WTC11 (cell line): Measurements from ENCODE around the gene ANKRD9. TPM values are rescaled to one million over a fixed set of nuclear protein-coding genes. Genes with fewer than 3 reads are reported as not detected.
A peak's percentile ranks its signal among the peaks of the same experiment; 100 is the strongest.

Source experiments
- ATAC-seq: fragments of 200-7000 bp; cut with Tn5 transposase; 2 replicates; pipeline ENCODE4 v1.10.0; 2021; ENCODE audit warnings: mild to moderate bottlenecking, moderate library complexity
- CTCF ChIA-PET: fragments of 300-600 bp; sonication (Branson Sonifier 250); formaldehyde crosslinking; loops from one replicate; lab custom pipeline; 2021; ENCODE audit warnings: antibody characterized with exemption; lab: Charles Lee
- POLR2A ChIA-PET: fragments of 350-600 bp; sonication (Branson Sonifier 250); formaldehyde crosslinking; loops from one replicate; lab custom pipeline; 2021; ENCODE audit warnings: antibody characterized with exemption; lab: Charles Lee
- DNase-seq: peaks from one replicate; pipeline ENCODE4 v3.0.0; 2021; ENCODE audit warnings: low spot score
- H3K27ac Mint-ChIP-seq: 2 replicates; pipeline ENCODE4 v1.8.0; 2021; ENCODE audit warnings: mixed read lengths
- H3K27me3 Mint-ChIP-seq: 2 replicates; pipeline ENCODE4 v1.8.0; 2021; ENCODE audit warnings: low read depth, mild to moderate bottlenecking, moderate library complexity, mixed read lengths
- H3K36me3 Mint-ChIP-seq: 2 replicates; pipeline ENCODE4 v1.8.0; 2021; ENCODE audit warnings: mixed read lengths
- H3K4me1 Mint-ChIP-seq: 2 replicates; pipeline ENCODE4 v1.8.0; 2022; ENCODE audit warnings: mixed read lengths
- H3K4me3 Mint-ChIP-seq: 2 replicates; pipeline ENCODE4 v1.8.0; 2021; ENCODE audit warnings: mild to moderate bottlenecking, moderate library complexity, mixed read lengths
- H3K9me3 Mint-ChIP-seq: 2 replicates; pipeline ENCODE4 v1.8.0; 2021; ENCODE audit warnings: mixed read lengths
- ATF2 ChIP-seq: sonication (generic); formaldehyde crosslinking; IDR thresholded peaks from 2 replicates; pipeline ENCODE4 v1.8.1; 2022; ENCODE audit warnings: low read depth, missing genetic modification reagents, borderline replicate concordance
- ATF3 ChIP-seq: sonication (generic); formaldehyde crosslinking; conservative IDR thresholded peaks from 2 replicates; pipeline ENCODE4 v1.8.1; 2022; ENCODE audit warnings: mild to moderate bottlenecking, missing genetic modification reagents
- CTCF ChIP-seq: fragments of 200-600 bp; IDR thresholded peaks from 2 replicates; pipeline ENCODE4 v1.8.0; 2022; ENCODE audit warnings: antibody characterized with exemption
- HMGA2 ChIP-seq: fragments of 250-450 bp; sonication (Bioruptor Pico); IDR thresholded peaks from 2 replicates; pipeline ENCODE4 v1.4.0; 2021; ENCODE audit warnings: mild to moderate bottlenecking, moderate library complexity
- IRF1 ChIP-seq: sonication (generic); formaldehyde crosslinking; IDR thresholded peaks from 2 replicates; pipeline ENCODE4 v1.8.0; 2023; ENCODE audit warnings: missing genetic modification reagents
- KAT7 ChIP-seq: sonication (generic); formaldehyde crosslinking; IDR thresholded peaks from 2 replicates; pipeline ENCODE4 v1.8.1; 2023; ENCODE audit warnings: missing genetic modification reagents, mild to moderate bottlenecking, borderline replicate concordance
- MAX ChIP-seq: sonication (generic); formaldehyde crosslinking; IDR thresholded peaks from 2 replicates; pipeline ENCODE4 v1.8.0; 2022; ENCODE audit warnings: mild to moderate bottlenecking, missing genetic modification reagents
- NFATC4 ChIP-seq: fragments of 250-450 bp; sonication (Bioruptor Pico); IDR thresholded peaks from 2 replicates; pipeline ENCODE4 v1.9.0; 2021; ENCODE audit warnings: mild to moderate bottlenecking
- SP1 ChIP-seq: sonication (generic); formaldehyde crosslinking; conservative IDR thresholded peaks from 2 replicates; pipeline ENCODE4 v1.8.1; 2022; ENCODE audit warnings: missing genetic modification reagents
- TCF7 ChIP-seq: sonication (generic); formaldehyde crosslinking; IDR thresholded peaks from 2 replicates; pipeline ENCODE4 v1.8.0; 2022; ENCODE audit warnings: mild to moderate bottlenecking, low read depth, missing genetic modification reagents, moderate library complexity
- TEAD4 ChIP-seq: sonication (generic); formaldehyde crosslinking; IDR thresholded peaks from 2 replicates; pipeline ENCODE4 v1.8.0; 2022; ENCODE audit warnings: mild to moderate bottlenecking, missing genetic modification reagents
- TP53 ChIP-seq: sonication (generic); formaldehyde crosslinking; IDR thresholded peaks from 2 replicates; pipeline ENCODE4 v1.8.1; 2023; ENCODE audit warnings: mild to moderate bottlenecking, missing genetic modification reagents
- ZBTB21 ChIP-seq: sonication (generic); formaldehyde crosslinking; IDR thresholded peaks from 2 replicates; pipeline ENCODE4 v1.8.1; 2023; ENCODE audit warnings: mild to moderate bottlenecking, missing genetic modification reagents, borderline replicate concordance
- ZBTB43 ChIP-seq: sonication (generic); formaldehyde crosslinking; IDR thresholded peaks from 2 replicates; pipeline ENCODE4 v1.8.1; 2023; ENCODE audit warnings: mild to moderate bottlenecking, missing genetic modification reagents
- ZMAT4 ChIP-seq: fragments of 250-450 bp; sonication (Bioruptor Pico); IDR thresholded peaks from 2 replicates; pipeline ENCODE4 v1.9.0; 2021; ENCODE audit warnings: mild to moderate bottlenecking
- ZNF121 ChIP-seq: sonication (generic); formaldehyde crosslinking; IDR thresholded peaks from 2 replicates; pipeline ENCODE4 v1.8.0; 2023; ENCODE audit warnings: missing genetic modification reagents
- ZNF263 ChIP-seq: sonication (generic); formaldehyde crosslinking; IDR thresholded peaks from 2 replicates; pipeline ENCODE4 v1.8.1; 2022; ENCODE audit warnings: low read depth, mild to moderate bottlenecking, moderate library complexity, missing genetic modification reagents
- ZNF281 ChIP-seq: sonication (generic); formaldehyde crosslinking; IDR thresholded peaks from 2 replicates; pipeline ENCODE4 v1.8.0; 2023; ENCODE audit warnings: mild to moderate bottlenecking, missing genetic modification reagents
- ZNF396 ChIP-seq: fragments of 250-450 bp; sonication (Bioruptor Pico); IDR thresholded peaks from 2 replicates; pipeline ENCODE4 v1.8.0; 2021; ENCODE audit warnings: mild to moderate bottlenecking, moderate library complexity, borderline replicate concordance
- ZNF512 ChIP-seq: sonication (generic); formaldehyde crosslinking; IDR thresholded peaks from 2 replicates; pipeline ENCODE4 v1.8.1; 2022; ENCODE audit warnings: missing genetic modification reagents, borderline replicate concordance
- ZNF671 ChIP-seq: fragments of 250-450 bp; sonication (Bioruptor Pico); IDR thresholded peaks from 2 replicates; pipeline ENCODE4 v1.8.0; 2021; ENCODE audit warnings: mild to moderate bottlenecking
- total RNA-seq: library from RNA; stranded (reverse); gene quantifications from 3 replicates; pipeline ENCODE4 v1.2.3, GENCODE V29; 2021

Gene ANKRD9
- total RNA-seq, 1 experiment from 2014 or later: 63.8 TPM

GRCh38 chr14:102556098-102556677 is 46.6 kb upstream of the ANKRD9 start:
- DNase-seq (no peak), ATAC-seq (no peak)
- H3K4me1 Mint-ChIP-seq: 0 out of 2 replicates have a peak, but pooled peaks cover 2% of the 10 kb centered on the region
- TF ChIP-seq ZNF263 (no peak), ZNF121 (peak; percentile 39; the same call in 1 of the 2 replicates), NFATC4 (no peak), TP53 (no peak)
- H3K27ac Mint-ChIP-seq: no peak overlapping the region
- no peaks in the 10 kb centered on the region for H3K27me3 Mint-ChIP-seq
- no peaks in the 10 kb centered on the region for H3K36me3 Mint-ChIP-seq
- ChIA-PET POLR2A (interaction anchor here (0.5 to 1.8 kb wide), 4 partner anchors 14 to 420 kb away, joined by 3 to 9 read pairs (median 3); no protein-coding TSS in a partner anchor), CTCF (interaction anchor here (0.7 to 1.8 kb wide), 4 partner anchors 15 to 48 kb away, joined by 3 to 11 read pairs (median 4); no protein-coding TSS in a partner anchor)
- no peak overlapping the region for H3K4me3 Mint-ChIP-seq
- H3K9me3 Mint-ChIP-seq: no peaks in the 10 kb centered on the region

GRCh38 chr14:102554821-102555819 is 45.5 kb upstream of the ANKRD9 start:
- Mint-ChIP-seq H3K4me3 (peak overlapping the region; percentile 64), H3K4me1 (0 out of 2 replicates have a peak, but pooled peaks cover 2% of the 10 kb centered on the region), H3K36me3 (no peaks in the 10 kb centered on the region), H3K9me3 (no peaks in the 10 kb centered on the region), H3K27me3 (no peaks in the 10 kb centered on the region), H3K27ac (no peak overlapping the region; the same call in 1 of the 2 replicates)
- DNase-seq (peak; percentile 75), ATAC-seq (peak; percentile 76)
- CTCF ChIA-PET: interaction anchor here (0.6 to 1.8 kb wide), 7 partner anchors 14 to 140 kb away, joined by 3 to 11 read pairs (median 3); no protein-coding TSS in a partner anchor
- POLR2A ChIA-PET: interaction anchor here (0.5 to 1.8 kb wide), 5 partner anchors 13 to 419 kb away, joined by 3 to 9 read pairs (median 3); no protein-coding TSS in a partner anchor
- TF ChIP-seq ZNF281 (CRISPR knock-in tag) (0 out of 2 replicates have a peak, but pooled peaks have one; percentile 18), IRF1 (CRISPR knock-in tag) (no peak), ZMAT4 (no peak), HMGA2 (CRISPR knock-in tag) (no peak), SP1 (peak; percentile 38; the same call in 1 of the 2 replicates), TEAD4 (CRISPR knock-in tag) (no peak), ATF2 (CRISPR knock-in tag) (no peak), CTCF (no peak), ZNF396 (no peak), MAX (CRISPR knock-in tag) (peak; percentile 65; the same call in 1 of the 2 replicates), ZBTB43 (CRISPR knock-in tag) (no peak), ZNF512 (CRISPR knock-in tag) (no peak), ATF3 (CRISPR knock-in tag) (no peak), ZNF671 (CRISPR knock-in tag) (no peak), TCF7 (CRISPR knock-in tag) (no peak), KAT7 (CRISPR knock-in tag) (0 out of 2 replicates have a peak, but pooled peaks have one; percentile 7), ZBTB21 (CRISPR knock-in tag) (peak; percentile 64)
